Endothelial cell of umbilical vein (primary cell): ENCODE results near the gene ODAM.
"Not testable (repeated sequence)": the region's sequence is repeated elsewhere in the genome, so short reads cannot be mapped to it uniquely, and the experiment has no call there.

ENCODE experiments used
- CTCF ChIP-seq, 2 donors: IDR thresholded peaks; 1 replicate in 1 of 2; 2 replicates in 1 of 2; pipeline ENCODE4 v1.5.1; 2011; ENCODE audit warnings: low read length in 2 of 2, mild to moderate bottlenecking in 2 of 2, moderate library complexity in 2 of 2, control low read depth in 1 of 2, inconsistent platforms in 1 of 2, low read depth in 1 of 2; ENCODE audit not compliant: insufficient read depth in 1 of 2; ENCODE audit errors: extremely low read depth in 1 of 2
- EZH2 ChIP-seq: IDR thresholded peaks from 2 replicates; pipeline ENCODE4 v1.6.1; 2012; ENCODE audit warnings: borderline replicate concordance, low read depth, mild to moderate bottlenecking, moderate library complexity, low read length, inconsistent platforms; ENCODE audit not compliant: severe bottlenecking
- FOS ChIP-seq: IDR thresholded peaks from 2 replicates; pipeline ENCODE4 v1.6.1; 2011; ENCODE audit warnings: mild to moderate bottlenecking, low read length, moderate library complexity, borderline replicate concordance; ENCODE audit not compliant: insufficient read depth
- GATA2 ChIP-seq: IDR thresholded peaks from 2 replicates; pipeline ENCODE4 v1.7.0; 2011; ENCODE audit warnings: low read depth, mild to moderate bottlenecking, moderate library complexity, mixed read lengths, low read length; ENCODE audit not compliant: insufficient read length, insufficient read depth
- JUN ChIP-seq: IDR thresholded peaks from 2 replicates; pipeline ENCODE4 v1.6.1; 2011; ENCODE audit warnings: borderline replicate concordance, low read depth; ENCODE audit not compliant: insufficient read length, insufficient read depth
- MYC ChIP-seq: IDR thresholded peaks from one replicate; pipeline ENCODE4 v1.6.1; 2011; ENCODE audit warnings: mild to moderate bottlenecking, low read depth, low read length
- POLR2A ChIP-seq: IDR thresholded peaks from 2 replicates; pipeline ENCODE4 v1.6.1; 2012; ENCODE audit warnings: low read depth, mild to moderate bottlenecking, control low read depth, low read length
- POLR2AphosphoS5 ChIP-seq: IDR thresholded peaks from 2 replicates; pipeline ENCODE4 v1.6.1; 2012; ENCODE audit warnings: low read depth, mild to moderate bottlenecking, control low read depth, low read length, moderate library complexity; ENCODE audit not compliant: insufficient read depth
- TF ChIP-seq, protein P1 (sequence below): IDR thresholded peaks from 2 replicates; pipeline ENCODE4 v1.6.1; 2011; ENCODE audit not compliant: insufficient read depth, insufficient read length

DNA sequence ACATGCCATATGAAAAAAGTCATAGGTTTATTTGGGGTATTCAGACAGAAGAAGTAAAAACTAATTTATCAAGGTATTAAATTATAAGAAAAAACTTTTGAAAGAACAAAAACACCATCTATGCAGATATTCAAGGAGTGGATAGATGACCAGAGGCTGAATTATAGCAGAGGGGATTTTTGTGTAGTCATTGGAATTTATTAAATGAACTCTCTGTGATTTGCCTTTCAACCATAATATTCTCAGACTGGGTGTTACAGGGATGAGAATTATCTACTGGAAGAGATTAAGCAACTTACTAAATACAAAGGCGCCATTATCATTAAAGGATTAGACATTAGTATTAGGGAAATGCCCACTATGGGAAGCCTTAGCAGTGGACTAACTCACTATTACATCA is 21.0 kb downstream of the ODAM start:
- not testable (repeated sequence) for TF ChIP-seq MYC; EZH2; CTCF (IDR thresholded peaks at IDR 0.05; ENCODE audit: extremely low read depth in 1 of 2, insufficient read depth in 1 of 2, low read depth in 1 of 2, low read length in 2 of 2); POLR2A; POLR2AphosphoS5; JUN; FOS; GATA2
- TF ChIP-seq, protein P1, sequence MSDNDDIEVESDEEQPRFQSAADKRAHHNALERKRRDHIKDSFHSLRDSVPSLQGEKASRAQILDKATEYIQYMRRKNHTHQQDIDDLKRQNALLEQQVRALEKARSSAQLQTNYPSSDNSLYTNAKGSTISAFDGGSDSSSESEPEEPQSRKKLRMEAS: not testable (repeated sequence)
